GM23338 (cell line): ENCODE results near the gene BNC2.

ENCODE experiments used
- CTCF ChIP-seq, 2 experiments: fragments of 200-600 bp in 1 of 2; sonication (generic) in 1 of 2; conservative IDR thresholded peaks; 2 replicates each; pipeline versions ENCODE4 v1.5.1 to v1.6.1; 2016 to 2017; ENCODE audit warnings: antibody characterized with exemption in 2 of 2, low read depth in 2 of 2, mild to moderate bottlenecking in 2 of 2, moderate library complexity in 1 of 2
- EZH2 ChIP-seq: fragments of 200-600 bp; sonication (generic); IDR thresholded peaks from one replicate; pipeline ENCODE4 v1.8.0; 2017; ENCODE audit warnings: antibody characterized with exemption, mild to moderate bottlenecking, low read depth; ENCODE audit not compliant: unreplicated experiment
- EZH2phosphoT487 ChIP-seq: fragments of 200-600 bp; sonication (generic); IDR thresholded peaks from one replicate; pipeline ENCODE4 v1.8.1; 2018; ENCODE audit warnings: antibody characterized with exemption; ENCODE audit not compliant: unreplicated experiment
- NANOG ChIP-seq: IDR thresholded peaks from 2 replicates; pipeline ENCODE4 v1.6.1; 2016; ENCODE audit warnings: antibody characterized with exemption, borderline replicate concordance
- POLR2AphosphoS5 ChIP-seq: IDR thresholded peaks from 2 replicates; pipeline ENCODE4 v1.6.1; 2016; ENCODE audit warnings: antibody characterized with exemption, low read depth
- ZNF462 ChIP-seq: fragments of 250-450 bp; sonication (Bioruptor Pico); IDR thresholded peaks from 2 replicates; pipeline ENCODE4 v1.5.0; 2020; ENCODE audit warnings: mild to moderate bottlenecking, moderate library complexity
- TF ChIP-seq, protein P1 (sequence below): IDR thresholded peaks from one replicate; pipeline ENCODE4 v1.6.1; 2018; ENCODE audit warnings: antibody characterized with exemption; ENCODE audit not compliant: unreplicated experiment

DNA sequence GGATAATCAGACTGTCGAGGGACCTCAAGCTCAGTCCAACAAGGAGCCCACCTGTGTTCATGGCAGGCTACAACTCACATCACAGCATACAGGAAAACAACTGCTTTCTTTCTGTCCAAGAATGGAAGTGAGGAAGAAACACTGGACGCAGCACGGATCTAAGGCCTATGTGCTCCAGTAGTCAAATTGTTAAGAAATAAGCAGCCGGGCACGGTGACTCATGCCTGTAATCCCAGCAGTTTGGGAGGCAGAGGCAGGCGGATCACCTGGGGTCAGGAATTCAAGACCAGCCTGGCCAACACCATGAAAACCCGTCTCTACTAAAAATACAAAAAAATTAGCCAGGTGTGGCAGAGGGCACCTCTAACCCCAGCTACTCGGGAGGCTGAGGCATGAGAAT is 427.8 kb downstream of the BNC2 start:
- TF ChIP-seq CTCF (conservative IDR thresholded peaks at IDR 0.05; ENCODE audit: low read depth in 2 of 2), result no peak
- TF ChIP-seq EZH2phosphoT487, result no peak
- no peak for TF ChIP-seq POLR2AphosphoS5
- TF ChIP-seq, protein P1, sequence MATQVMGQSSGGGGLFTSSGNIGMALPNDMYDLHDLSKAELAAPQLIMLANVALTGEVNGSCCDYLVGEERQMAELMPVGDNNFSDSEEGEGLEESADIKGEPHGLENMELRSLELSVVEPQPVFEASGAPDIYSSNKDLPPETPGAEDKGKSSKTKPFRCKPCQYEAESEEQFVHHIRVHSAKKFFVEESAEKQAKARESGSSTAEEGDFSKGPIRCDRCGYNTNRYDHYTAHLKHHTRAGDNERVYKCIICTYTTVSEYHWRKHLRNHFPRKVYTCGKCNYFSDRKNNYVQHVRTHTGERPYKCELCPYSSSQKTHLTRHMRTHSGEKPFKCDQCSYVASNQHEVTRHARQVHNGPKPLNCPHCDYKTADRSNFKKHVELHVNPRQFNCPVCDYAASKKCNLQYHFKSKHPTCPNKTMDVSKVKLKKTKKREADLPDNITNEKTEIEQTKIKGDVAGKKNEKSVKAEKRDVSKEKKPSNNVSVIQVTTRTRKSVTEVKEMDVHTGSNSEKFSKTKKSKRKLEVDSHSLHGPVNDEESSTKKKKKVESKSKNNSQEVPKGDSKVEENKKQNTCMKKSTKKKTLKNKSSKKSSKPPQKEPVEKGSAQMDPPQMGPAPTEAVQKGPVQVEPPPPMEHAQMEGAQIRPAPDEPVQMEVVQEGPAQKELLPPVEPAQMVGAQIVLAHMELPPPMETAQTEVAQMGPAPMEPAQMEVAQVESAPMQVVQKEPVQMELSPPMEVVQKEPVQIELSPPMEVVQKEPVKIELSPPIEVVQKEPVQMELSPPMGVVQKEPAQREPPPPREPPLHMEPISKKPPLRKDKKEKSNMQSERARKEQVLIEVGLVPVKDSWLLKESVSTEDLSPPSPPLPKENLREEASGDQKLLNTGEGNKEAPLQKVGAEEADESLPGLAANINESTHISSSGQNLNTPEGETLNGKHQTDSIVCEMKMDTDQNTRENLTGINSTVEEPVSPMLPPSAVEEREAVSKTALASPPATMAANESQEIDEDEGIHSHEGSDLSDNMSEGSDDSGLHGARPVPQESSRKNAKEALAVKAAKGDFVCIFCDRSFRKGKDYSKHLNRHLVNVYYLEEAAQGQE, result no peak
- no peak for TF ChIP-seq NANOG
- TF ChIP-seq EZH2, result no peak
- TF ChIP-seq ZNF462 (CRISPR knock-in tag), result no peak
